Measurements from ENCODE around the gene SCAP. TPM values are rescaled to one million over a fixed set of nuclear protein-coding genes. Genes with fewer than 3 reads are reported as not detected.

SCAP gene
- total and polyA plus RNA-seq, 2 of the 13 experiments (the other 11 are each of a cell fraction or from before 2014, with no cell fraction given), result 40.4 to 53.3 TPM

DNA sequence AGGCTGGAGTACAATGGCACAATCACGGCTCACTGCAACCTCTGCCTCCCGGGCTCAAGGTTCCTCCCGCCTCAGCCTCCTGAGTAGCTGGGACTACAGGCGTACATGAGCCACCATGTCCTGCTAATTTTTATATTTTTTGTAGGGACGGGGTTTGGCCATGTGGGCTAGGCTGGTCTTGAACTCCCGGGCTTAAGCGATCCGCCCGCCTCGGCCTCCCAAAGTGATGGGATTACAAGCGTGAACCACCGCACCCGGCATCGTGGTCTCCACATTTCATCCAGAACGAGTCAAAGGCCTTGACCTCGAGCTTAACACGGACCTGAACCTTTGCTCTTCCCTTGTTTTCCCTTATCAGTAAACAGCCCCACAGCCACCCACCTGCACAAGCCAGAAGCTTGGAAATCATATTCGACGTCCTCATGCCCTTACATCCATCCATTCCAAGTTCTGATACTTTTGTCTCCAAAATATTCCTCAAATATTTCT lies 96.3 kb downstream of the SCAP start (continued):
- TF ChIP-seq PHF8 (CRISPR knock-in tag; IDR thresholded peaks at IDR 0.05) (no peak), BRF2 (CRISPR knock-in tag; IDR thresholded peaks at IDR 0.05) (no peak), ZNF572 (CRISPR knock-in tag; IDR thresholded peaks at IDR 0.05) (no peak), ZNF260 (CRISPR knock-in tag; IDR thresholded peaks at IDR 0.05; ENCODE audit: borderline replicate concordance, low read depth) (no peak), ZNF891 (CRISPR knock-in tag; IDR thresholded peaks at IDR 0.05) (no peak), ZNF124 (CRISPR knock-in tag; IDR thresholded peaks at IDR 0.05) (peak; percentile 23; the same call in 1 of the 2 replicates), ZNF382 (CRISPR knock-in tag; IDR thresholded peaks at IDR 0.05; ENCODE audit: borderline replicate concordance) (no peak), SCMH1 (CRISPR knock-in tag; IDR thresholded peaks at IDR 0.05; ENCODE audit: borderline replicate concordance) (no peak), RBAK (CRISPR knock-in tag; IDR thresholded peaks at IDR 0.05) (no peak), MIER3 (CRISPR knock-in tag; IDR thresholded peaks at IDR 0.05; ENCODE audit: borderline replicate concordance) (peak; percentile 24; the same call in 1 of the 2 replicates), PRPF4 (IDR thresholded peaks at IDR 0.05; ENCODE audit: low read depth, low read length, poor library complexity, severe bottlenecking) (no peak), ZNF44 (CRISPR knock-in tag; IDR thresholded peaks at IDR 0.05) (no peak), POLR2G (IDR thresholded peaks at IDR 0.05; ENCODE audit: low read depth, low read length) (peak; percentile 51; the same call in 1 of the 2 replicates), MED8 (CRISPR knock-in tag; IDR thresholded peaks at IDR 0.05; ENCODE audit: insufficient replicate concordance) (no peak), KDM5B (CRISPR knock-in tag; IDR thresholded peaks at IDR 0.05; ENCODE audit: borderline replicate concordance) (peak; percentile 69; the same call in 1 of the 2 replicates), SMARCC2 (IDR thresholded peaks at IDR 0.05) (no peak), CBX1 (IDR thresholded peaks at IDR 0.05; ENCODE audit: low read depth) (peak; percentile 23), EP300 (IDR thresholded peaks at IDR 0.05; ENCODE audit: low read depth in 2 of 2, low read length in 2 of 2) (0 out of 4 replicates have a peak, but pooled peaks have one; percentile 13 to 34), EP300 (CRISPR knock-in tag; IDR thresholded peaks at IDR 0.05; ENCODE audit: borderline replicate concordance) (peak; percentile 64; the same call in 1 of the 2 replicates), EHMT2 (IDR thresholded peaks at IDR 0.05; ENCODE audit: borderline replicate concordance, low read depth, low read length) (no peak)
- TF ChIP-seq, protein P1, sequence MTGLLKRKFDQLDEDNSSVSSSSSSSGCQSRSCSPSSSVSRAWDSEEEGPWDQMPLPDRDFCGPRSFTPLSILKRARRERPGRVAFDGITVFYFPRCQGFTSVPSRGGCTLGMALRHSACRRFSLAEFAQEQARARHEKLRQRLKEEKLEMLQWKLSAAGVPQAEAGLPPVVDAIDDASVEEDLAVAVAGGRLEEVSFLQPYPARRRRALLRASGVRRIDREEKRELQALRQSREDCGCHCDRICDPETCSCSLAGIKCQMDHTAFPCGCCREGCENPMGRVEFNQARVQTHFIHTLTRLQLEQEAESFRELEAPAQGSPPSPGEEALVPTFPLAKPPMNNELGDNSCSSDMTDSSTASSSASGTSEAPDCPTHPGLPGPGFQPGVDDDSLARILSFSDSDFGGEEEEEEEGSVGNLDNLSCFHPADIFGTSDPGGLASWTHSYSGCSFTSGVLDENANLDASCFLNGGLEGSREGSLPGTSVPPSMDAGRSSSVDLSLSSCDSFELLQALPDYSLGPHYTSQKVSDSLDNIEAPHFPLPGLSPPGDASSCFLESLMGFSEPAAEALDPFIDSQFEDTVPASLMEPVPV (CRISPR knock-in tag; IDR thresholded peaks at IDR 0.05), result no peak; the same call in 1 of the 2 replicates
- TF ChIP-seq, protein P2, sequence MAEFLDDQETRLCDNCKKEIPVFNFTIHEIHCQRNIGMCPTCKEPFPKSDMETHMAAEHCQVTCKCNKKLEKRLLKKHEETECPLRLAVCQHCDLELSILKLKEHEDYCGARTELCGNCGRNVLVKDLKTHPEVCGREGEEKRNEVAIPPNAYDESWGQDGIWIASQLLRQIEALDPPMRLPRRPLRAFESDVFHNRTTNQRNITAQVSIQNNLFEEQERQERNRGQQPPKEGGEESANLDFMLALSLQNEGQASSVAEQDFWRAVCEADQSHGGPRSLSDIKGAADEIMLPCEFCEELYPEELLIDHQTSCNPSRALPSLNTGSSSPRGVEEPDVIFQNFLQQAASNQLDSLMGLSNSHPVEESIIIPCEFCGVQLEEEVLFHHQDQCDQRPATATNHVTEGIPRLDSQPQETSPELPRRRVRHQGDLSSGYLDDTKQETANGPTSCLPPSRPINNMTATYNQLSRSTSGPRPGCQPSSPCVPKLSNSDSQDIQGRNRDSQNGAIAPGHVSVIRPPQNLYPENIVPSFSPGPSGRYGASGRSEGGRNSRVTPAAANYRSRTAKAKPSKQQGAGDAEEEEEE (CRISPR knock-in tag; IDR thresholded peaks at IDR 0.05; ENCODE audit: borderline replicate concordance), result peak; percentile 92; the same call in 1 of the 2 replicates
- TF ChIP-seq, protein P3, sequence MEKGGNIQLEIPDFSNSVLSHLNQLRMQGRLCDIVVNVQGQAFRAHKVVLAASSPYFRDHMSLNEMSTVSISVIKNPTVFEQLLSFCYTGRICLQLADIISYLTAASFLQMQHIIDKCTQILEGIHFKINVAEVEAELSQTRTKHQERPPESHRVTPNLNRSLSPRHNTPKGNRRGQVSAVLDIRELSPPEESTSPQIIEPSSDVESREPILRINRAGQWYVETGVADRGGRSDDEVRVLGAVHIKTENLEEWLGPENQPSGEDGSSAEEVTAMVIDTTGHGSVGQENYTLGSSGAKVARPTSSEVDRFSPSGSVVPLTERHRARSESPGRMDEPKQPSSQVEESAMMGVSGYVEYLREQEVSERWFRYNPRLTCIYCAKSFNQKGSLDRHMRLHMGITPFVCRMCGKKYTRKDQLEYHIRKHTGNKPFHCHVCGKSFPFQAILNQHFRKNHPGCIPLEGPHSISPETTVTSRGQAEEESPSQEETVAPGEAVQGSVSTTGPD (CRISPR knock-in tag; IDR thresholded peaks at IDR 0.05), result no peak

Data from HepG2 (cell line).